Measurements from ENCODE around the gene TXK. TPM values are rescaled to one million over a fixed set of nuclear protein-coding genes. Genes with fewer than 3 reads are reported as not detected.

TXK gene
- total and polyA plus RNA-seq, 2 experiments from 2014 or later = 0.14 to 0.40 TPM

GRCh38 chr4:48172651-48173050 lies 38.6 kb upstream of the TXK start:
- H4K20me1 ChIP-seq (replicated peaks; ENCODE audit: insufficient read depth) = no peaks in the 10 kb centered on the region
- ATAC-seq = no peak
- TF ChIP-seq CTCF (conservative IDR thresholded peaks at IDR 0.05; ENCODE audit: low read depth in 2 of 2) (no peak), ZNF114 (CRISPR knock-in tag; IDR thresholded peaks at IDR 0.05) (no peak), EZH2phosphoT487 (IDR thresholded peaks at IDR 0.05; ENCODE audit: unreplicated experiment) (no peak), STAT1 (IDR thresholded peaks at IDR 0.05; ENCODE audit: unreplicated experiment) (no peak), ETS1 (IDR thresholded peaks at IDR 0.05) (no peak), JUNB (IDR thresholded peaks at IDR 0.05; ENCODE audit: unreplicated experiment) (no peak), ZNF331 (CRISPR knock-in tag; IDR thresholded peaks at IDR 0.05; ENCODE audit: low read depth) (no peak)
- peaks cover 6% of the 10 kb centered on the region for H3K4me1 ChIP-seq (ENCODE audit: insufficient read depth)
- Mint-ChIP-seq H3K4me1 (peaks cover 36% of the 10 kb centered on the region), H3K27me3 (ENCODE audit: insufficient read depth, low read depth, poor library complexity) (peaks cover 2% of the 10 kb centered on the region), H3K36me3 (ENCODE audit: low read depth) (peaks cover 1% of the 10 kb centered on the region; the same call in 1 of the 3 replicates), H3K27ac (peak overlapping the region; percentile 88), H3K4me3 (no peak overlapping the region), H3K9me3 (no peaks in the 10 kb centered on the region; the same call in 1 of the 3 replicates)
- no peaks in the 10 kb centered on the region for H3K27me3 ChIP-seq (ENCODE audit: insufficient read depth)
- no peaks in the 10 kb centered on the region for H3F3A ChIP-seq (replicated peaks; ENCODE audit: low read depth)
- H3K79me2 ChIP-seq (replicated peaks; ENCODE audit: insufficient read depth) = no peaks in the 10 kb centered on the region
- H3K36me3 ChIP-seq (ENCODE audit: insufficient read depth) = no peaks in the 10 kb centered on the region
- H3K9me2 ChIP-seq (ENCODE audit: insufficient read depth) = no peaks in the 10 kb centered on the region
- DNase-seq (ENCODE audit: low spot score) = no peak
- no peak overlapping the region for H3K4me2 ChIP-seq
- H3K27ac ChIP-seq (ENCODE audit: low read depth) = no peak overlapping the region
- H3K4me3 ChIP-seq = no peak overlapping the region
- no peak overlapping the region for H2AFZ ChIP-seq

DNA sequence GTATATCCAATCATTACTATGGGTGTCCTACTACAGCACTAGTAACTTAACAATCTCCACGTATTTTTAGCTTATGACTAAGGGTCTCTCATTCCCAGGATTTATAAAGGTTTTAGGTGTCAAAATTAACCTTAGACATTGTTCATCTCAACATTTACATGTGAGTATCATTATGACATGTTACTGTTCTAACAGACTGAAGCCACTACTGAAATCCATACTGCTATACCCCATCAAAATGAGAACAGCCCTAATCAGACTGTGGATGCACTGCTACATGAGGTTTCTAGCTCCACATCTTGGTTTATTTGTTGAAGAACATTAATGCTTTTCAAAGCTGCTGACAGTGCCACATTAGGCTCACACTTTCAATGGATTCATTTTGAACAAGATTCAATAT lies 35.6 kb upstream of the TXK start:
- peaks cover 16% of the 10 kb centered on the region for H3K4me1 Mint-ChIP-seq
- no peak for DNase-seq (ENCODE audit: low spot score)
- Histone ChIP-seq H3K4me3 (no peak overlapping the region), H4K20me1 (replicated peaks; ENCODE audit: insufficient read depth) (no peaks in the 10 kb centered on the region), H2AFZ (no peak overlapping the region), H3K79me2 (replicated peaks; ENCODE audit: insufficient read depth) (no peaks in the 10 kb centered on the region), H3F3A (replicated peaks; ENCODE audit: low read depth) (no peaks in the 10 kb centered on the region), H3K4me1 (ENCODE audit: insufficient read depth) (peaks cover 2% of the 10 kb centered on the region; the same call in 1 of the 2 replicates), H3K27me3 (ENCODE audit: insufficient read depth) (no peaks in the 10 kb centered on the region), H3K9me2 (ENCODE audit: insufficient read depth) (no peaks in the 10 kb centered on the region), H3K27ac (ENCODE audit: low read depth) (no peak overlapping the region), H3K36me3 (ENCODE audit: insufficient read depth) (no peaks in the 10 kb centered on the region), H3K4me2 (no peak overlapping the region)
- H3K27ac Mint-ChIP-seq = no peak overlapping the region
- ATAC-seq = no peak
- H3K27me3 Mint-ChIP-seq (ENCODE audit: insufficient read depth, low read depth, poor library complexity) = no peaks in the 10 kb centered on the region
- no peak overlapping the region for H3K4me3 Mint-ChIP-seq
- H3K9me3 Mint-ChIP-seq = no peaks in the 10 kb centered on the region
- no peak for TF ChIP-seq ZNF331 (CRISPR knock-in tag; IDR thresholded peaks at IDR 0.05; ENCODE audit: low read depth)
- no peaks in the 10 kb centered on the region for H3K36me3 Mint-ChIP-seq (ENCODE audit: low read depth)

Data from GM23338 (cell line).